Measurements from ENCODE around the gene MRM2.
"Not testable (repeated sequence)": the region's sequence is repeated elsewhere in the genome, so short reads cannot be mapped to it uniquely, and the experiment has no call there.

The MRM2 gene

GRCh38 chr7:2241580-2242540 is at the start of gene MRM2, which contains the start of gene NUDT1:
TSS of gene MRM2 (minus strand) at chr7:2242205. CDS start at chr7:2242169, 36 bp downstream.
TSS of gene NUDT1 (plus strand) at chr7:2242226. CDS start at chr7:2244575, 2,349 bp downstream.
- peak; percentile 67 to 74 for DNase-seq

DNA sequence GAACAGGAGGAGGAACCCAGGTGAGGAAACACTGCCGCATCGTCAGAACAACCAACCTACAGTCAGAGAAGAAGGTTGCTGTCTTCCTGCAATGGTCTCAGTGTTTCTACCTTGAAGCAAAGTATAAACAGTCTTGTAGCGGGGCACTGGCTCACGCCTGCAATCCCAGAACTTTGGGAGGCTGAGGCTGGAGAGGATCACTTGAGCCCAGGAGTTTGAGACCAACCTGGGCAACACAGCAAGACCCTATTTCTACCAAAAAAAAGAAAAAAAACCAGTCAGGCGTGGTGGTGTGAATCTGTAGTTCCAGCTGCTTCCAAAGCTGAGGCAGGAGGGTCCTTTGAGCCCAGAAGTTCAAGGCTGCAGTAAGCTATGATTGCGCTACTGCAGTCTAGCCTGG is 48.9 kb upstream of the MRM2 start:
- no peak for DNase-seq

DNA sequence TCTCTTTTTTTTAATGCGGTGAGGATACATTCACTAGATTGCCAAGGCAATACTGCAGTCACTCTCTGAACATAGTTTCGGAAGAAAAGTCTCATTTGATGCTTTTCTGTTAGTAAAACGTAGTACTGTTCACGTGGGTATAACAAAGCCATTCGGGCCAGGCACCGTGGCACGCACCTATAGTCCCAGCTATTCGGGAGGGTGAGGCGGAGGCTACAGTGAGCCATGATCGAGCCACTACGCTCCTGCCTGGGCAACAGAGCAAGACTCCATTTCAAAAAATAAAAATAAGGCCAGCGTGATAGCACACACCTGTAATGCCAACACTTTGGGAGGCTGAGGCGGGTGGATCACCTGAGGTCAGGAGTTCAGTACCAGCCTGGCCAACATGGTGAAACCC is 47.6 kb upstream of the MRM2 start:
- no peak for DNase-seq

- DNase-seq: no peak
These were observed 47.1 kb upstream of the MRM2 start for GRCh38 chr7:2289111-2289586.

- no peak for DNase-seq
These were observed 46.5 kb upstream of the MRM2 start for GRCh38 chr7:2288503-2288902.

- DNase-seq: no peak
These were observed 45.7 kb upstream of the MRM2 start for GRCh38 chr7:2287745-2288144.

- DNase-seq: no peak
These were observed 41.1 kb upstream of the MRM2 start for GRCh38 chr7:2283074-2283473.

- no peak for DNase-seq
These were observed 40.3 kb upstream of the MRM2 start for GRCh38 chr7:2282185-2282751.

- DNase-seq: no peak
These were observed 39.5 kb upstream of the MRM2 start for GRCh38 chr7:2281541-2281940.

DNA sequence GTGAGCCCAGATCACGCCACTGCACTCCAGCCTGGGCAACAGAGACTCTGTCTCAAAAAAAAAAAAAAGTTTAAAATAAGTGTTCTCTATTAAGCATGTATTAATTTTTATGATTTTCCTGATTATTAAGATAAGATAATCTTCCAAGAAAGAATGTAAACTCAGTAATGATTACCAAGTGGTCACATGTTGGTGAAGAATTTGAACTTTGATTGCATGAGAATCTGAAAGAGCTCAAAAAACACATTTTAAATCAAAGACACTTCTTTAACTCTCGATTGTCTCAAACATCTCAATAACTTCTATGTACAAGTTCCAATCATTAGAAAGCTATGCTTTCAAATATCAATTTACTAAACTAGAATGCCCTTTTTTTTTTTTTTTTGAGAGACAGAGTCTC is 38.4 kb upstream of the MRM2 start:
- no peak for DNase-seq

DNA sequence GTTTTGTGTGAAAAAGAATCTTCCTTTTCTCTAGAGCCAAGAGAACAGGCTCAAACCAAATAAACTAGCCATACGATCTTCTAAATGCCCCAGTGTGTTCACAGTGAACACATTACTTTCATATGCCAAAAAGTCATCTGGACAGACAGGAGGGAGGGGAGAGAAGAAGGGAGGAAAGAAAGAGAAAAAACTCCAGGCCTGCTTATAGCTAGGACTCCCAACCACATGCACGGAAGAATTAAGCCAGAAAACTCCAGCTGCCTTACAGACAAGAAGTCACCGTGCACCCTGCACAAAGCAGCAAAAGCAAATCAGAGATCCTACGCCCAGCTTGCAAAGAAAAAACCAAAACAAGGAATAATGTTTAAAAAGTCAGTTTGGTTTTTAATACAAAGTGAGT is 37.9 kb upstream of the MRM2 start:
- DNase-seq: no peak

DNA sequence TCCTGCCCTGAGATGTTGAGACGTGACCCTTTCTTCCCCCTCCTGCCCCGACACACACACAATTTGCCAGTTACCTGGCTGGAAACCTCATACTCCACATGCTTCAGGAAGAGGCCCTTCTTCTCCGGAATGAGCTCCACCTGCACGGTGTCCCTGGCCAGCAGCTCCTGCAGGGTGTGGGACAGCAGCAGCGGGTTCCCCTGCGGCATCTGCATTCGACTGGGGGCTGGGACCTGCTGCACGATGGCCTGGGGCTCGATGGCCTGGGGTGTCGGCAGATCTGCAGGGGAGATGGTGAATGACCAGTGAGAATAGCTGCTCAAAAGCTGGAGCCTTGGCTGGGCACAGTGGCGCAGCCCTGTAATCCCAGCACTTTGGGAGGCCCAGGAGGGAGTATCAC is 36.0 kb upstream of the MRM2 start:
- DNase-seq: no peak

DNA sequence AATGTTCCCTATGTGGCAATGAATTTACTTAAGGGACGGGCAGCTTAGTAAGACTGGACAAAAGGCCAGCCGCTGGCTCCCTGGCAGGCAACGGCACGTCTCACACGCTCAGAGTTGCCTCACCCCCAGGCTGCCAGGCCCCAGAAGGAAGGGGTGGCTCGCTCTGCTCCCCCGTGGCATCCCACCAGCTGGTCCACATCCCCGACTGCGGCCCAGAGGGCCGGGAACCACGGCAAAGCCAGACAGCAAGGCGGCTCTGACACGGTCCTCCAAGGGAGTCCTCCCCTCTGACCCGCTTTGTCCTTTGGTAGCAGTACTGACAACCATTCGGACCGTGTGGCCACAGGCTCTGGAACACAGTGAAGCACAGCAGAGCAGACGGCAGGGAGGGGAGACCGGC is 34.1 kb upstream of the MRM2 start:
- DNase-seq: no peak

GRCh38 chr7:2275101-2275500 is 33.1 kb upstream of the MRM2 start:
- no peak for DNase-seq

- DNase-seq: no peak
These were observed 32.7 kb upstream of the MRM2 start for GRCh38 chr7:2274666-2275065.

DNA sequence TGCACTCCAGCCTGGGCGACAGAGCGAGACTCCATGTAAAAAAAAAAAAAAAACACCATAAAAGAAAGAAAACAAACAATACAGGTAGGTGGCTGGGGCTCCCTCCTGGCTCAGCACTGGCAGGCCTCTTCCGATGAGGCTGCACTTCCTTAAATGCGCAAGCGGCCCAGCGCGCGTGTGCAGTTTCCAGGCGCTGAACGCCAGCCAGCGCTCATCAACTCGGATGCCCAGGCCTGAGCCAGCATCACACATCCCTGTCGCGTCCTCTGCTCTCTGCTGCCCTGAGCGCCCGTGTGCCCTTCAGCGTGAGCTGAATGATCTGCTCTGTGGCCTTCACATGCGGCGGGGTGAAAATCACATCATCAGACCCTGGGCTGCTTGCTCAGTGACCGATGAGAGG is 31.9 kb upstream of the MRM2 start:
- no peak for DNase-seq

- no peak for DNase-seq
These were observed 30.0 kb upstream of the MRM2 start for GRCh38 chr7:2272031-2272430.

- DNase-seq: no peak
These were observed 29.4 kb upstream of the MRM2 start for GRCh38 chr7:2271273-2272026.

DNA sequence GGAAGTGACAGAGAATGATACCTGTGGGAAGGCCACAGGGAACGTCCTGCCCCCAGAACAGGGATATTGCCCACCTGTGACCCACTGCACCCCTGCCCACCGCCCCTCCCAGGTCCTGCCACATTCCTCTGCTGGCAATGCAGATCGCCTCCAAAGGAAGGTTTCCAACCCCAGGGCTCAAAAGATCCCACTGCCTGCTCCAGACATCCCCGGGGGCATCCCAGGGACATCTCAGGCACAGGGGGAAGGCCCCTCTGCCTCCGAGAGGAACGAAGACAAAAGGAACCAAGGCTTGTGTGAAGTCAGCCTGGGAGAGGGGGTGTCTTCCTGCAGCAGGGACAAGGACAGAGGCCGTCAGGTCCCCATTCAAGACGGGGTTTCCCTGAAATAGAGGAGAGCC is 28.5 kb upstream of the MRM2 start:
- DNase-seq: no peak

DNA sequence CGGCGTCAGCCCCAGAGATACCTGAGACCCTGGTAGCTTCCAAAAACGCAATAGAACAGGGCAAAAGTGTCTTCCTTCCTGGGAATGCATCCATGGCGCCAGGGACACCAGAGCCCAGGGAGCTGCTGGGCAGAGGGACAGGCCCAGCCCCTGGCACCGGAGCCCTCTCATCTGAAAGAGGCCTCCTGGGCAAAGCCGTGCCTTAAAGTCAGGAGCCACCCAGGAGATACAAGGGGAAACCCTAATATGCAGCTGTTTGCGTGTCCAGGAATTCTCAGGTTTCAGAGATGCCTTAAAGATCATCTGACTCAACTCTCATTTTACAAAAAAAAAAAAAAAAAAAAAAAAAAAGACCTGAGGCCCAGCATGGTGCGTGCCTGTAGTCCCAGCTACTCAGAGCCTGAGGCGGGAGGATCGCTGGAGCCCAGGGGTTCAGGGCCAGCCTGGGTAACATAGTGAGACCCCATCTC is 28.0 kb upstream of the MRM2 start:
- DNase-seq: no peak

DNA sequence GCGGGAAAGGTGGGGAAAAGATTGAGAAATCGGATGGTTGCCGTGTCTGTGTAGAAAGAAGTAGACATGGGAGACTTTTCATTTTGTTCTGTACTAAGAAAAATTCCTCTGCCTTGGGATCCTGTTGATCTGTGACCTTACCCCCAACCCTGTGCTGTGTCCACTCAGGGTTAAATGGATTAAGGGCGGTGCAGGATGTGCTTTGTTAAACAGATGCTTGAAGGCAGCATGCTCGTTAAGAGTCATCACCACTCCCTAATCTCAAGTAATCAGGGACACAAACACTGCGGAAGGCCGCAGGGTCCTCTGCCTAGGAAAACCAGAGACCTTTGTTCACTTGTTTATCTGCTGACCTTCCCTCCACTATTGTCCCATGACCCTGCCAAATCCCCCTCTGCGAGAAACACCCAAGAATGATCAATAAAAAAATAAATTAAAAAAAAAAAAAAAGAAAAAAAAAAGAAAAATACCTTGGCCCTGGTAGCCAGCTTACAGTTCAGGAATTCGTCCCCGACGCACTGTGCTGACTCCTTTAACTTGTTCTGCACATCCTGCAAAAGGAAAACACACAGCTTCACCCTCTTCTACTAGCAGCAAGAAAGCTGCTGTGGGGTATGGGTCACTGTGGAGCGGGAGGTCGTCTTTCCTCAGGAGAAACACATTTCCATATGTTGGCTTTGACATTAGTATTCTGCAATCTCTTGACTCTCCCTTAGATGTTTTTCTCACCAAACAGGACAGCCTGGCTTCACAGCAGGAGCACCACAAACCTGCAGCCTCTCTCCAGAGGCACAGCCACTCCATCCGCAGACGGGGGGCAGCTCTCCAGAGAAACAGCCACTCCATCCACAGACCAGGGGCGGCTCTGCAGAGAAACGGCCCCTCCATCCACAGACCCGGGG is 27.3 kb upstream of the MRM2 start:
- DNase-seq: not testable (repeated sequence)

DNA sequence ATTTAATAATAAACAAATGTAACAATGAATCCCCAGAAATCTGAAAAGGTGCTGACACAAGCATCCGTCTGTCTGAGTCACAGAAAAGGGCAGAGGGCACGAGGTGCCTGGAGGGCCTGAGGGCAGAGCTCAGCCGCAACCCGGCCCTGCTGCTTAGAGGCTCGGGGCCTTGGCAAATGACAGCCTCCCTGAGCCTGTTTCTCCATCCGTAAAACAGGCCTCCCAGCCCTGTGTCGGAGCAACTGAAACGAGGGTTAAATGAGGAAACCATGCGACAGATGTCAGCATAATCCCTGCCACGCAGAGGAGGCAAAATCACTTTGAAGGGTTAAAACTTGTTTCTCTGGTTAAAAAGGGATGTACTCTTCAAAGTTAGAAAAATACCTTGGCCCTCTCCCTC is 24.9 kb upstream of the MRM2 start:
- DNase-seq: no peak
